ENCODE results near the gene CFAP73. TPM values are rescaled to one million over a fixed set of nuclear protein-coding genes. Genes with fewer than 3 reads are reported as not detected.

CFAP73 gene
- total and polyA plus RNA-seq, 10 of the 15 experiments (the other 5 are each of a cell fraction or from before 2014, with no cell fraction given) = 0.18 TPM; not detected in 9

DNA sequence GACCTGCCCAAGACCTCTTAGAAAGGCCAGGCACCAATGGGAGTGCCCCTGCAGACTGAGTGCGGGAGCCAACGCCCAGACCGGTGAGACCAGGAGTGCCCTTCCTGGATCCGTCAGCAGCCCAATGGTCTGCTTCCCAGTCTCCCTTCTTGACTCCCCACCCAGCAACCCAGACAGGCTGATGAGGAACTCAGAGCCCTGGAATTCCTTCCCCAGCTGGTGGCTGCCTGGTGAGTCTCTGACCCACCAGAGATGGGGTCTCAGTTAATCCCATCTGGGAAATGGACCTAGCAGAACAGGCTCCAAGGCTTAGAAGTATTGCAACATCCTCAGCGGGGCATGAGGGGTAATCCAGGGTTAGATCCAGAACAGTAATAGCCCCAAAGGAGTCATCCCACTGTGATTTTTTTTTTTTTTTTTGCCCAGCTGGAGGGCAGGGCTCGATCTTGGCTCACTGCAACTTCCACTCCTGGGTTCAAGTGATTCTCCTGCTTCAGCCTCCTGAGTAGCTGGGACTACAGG is 12.5 kb upstream of the CFAP73 start:
- Histone ChIP-seq H3K36me3 (ENCODE audit: control insufficient read depth in 2 of 2, insufficient read depth in 2 of 2, low read length in 1 of 2) (no peaks in the 10 kb centered on the region), H3K4me1 (ENCODE audit: control insufficient read depth, insufficient read depth, low read length) (no peaks in the 10 kb centered on the region; the same call in 1 of the 2 replicates), H3K4me3 (no peak overlapping the region), H4K20me1 (ENCODE audit: control insufficient read depth, insufficient read depth) (no peaks in the 10 kb centered on the region), H3K27ac (ENCODE audit: control insufficient read depth, insufficient read depth) (no peak overlapping the region), H3K27me3 (replicated peaks in 1 of 2; ENCODE audit: control insufficient read depth in 2 of 2, insufficient read depth in 2 of 2, low read length in 1 of 2) (no peaks in the 10 kb centered on the region; a peak in 2 of 4 replicates), H3K79me2 (ENCODE audit: control insufficient read depth, insufficient read depth, low read length) (no peaks in the 10 kb centered on the region), H3K9ac (ENCODE audit: control insufficient read depth, insufficient read depth, low read length) (no peak overlapping the region), H3K4me2 (ENCODE audit: control insufficient read depth, insufficient read depth) (no peak overlapping the region), H2AFZ (ENCODE audit: control insufficient read depth, low read depth, low read length) (no peak overlapping the region), H3K9me3 (replicated peaks; ENCODE audit: control insufficient read depth, insufficient read depth, low read length) (no peaks in the 10 kb centered on the region)
- no peak for ATAC-seq
- CTCF ChIA-PET = interaction anchor here (0.6 to 2.2 kb wide), 6 partner anchors 10 to 91 kb away, joined by 3 to 10 read pairs (median 4); no protein-coding TSS in a partner anchor
- POLR2A ChIA-PET = no interaction called here
- no peak for TF ChIP-seq ZNF622 (IDR thresholded peaks at IDR 0.05)
- no peak for TF ChIP-seq RFX5 (IDR thresholded peaks at IDR 0.05; ENCODE audit: low read depth, low read length)
- no peak for TF ChIP-seq MEF2B (IDR thresholded peaks at IDR 0.05; ENCODE audit: partially characterized antibody, poor library complexity, severe bottlenecking)
- no peak for TF ChIP-seq FOXK2 (IDR thresholded peaks at IDR 0.05)
- TF ChIP-seq PAX8 (IDR thresholded peaks at IDR 0.05) = no peak
- no peak for TF ChIP-seq POLR2A (IDR thresholded peaks at IDR 0.05; ENCODE audit: low read depth, low read length)
- TF ChIP-seq IRF5 (IDR thresholded peaks at IDR 0.05; ENCODE audit: borderline replicate concordance) = no peak
- no peak for TF ChIP-seq IRF4 (IDR thresholded peaks at IDR 0.05; ENCODE audit: low read depth, low read length)
- no peak for TF ChIP-seq TBL1XR1 (IDR thresholded peaks at IDR 0.05; ENCODE audit: low read depth, low read length)
- TF ChIP-seq ZZZ3 (IDR thresholded peaks at IDR 0.05; ENCODE audit: control insufficient read depth, insufficient read length, low read depth) = no peak
- TF ChIP-seq PBX3 (IDR thresholded peaks at IDR 0.05; ENCODE audit: insufficient replicate concordance, low read depth, low read length) = no peak
- TF ChIP-seq, protein P1, sequence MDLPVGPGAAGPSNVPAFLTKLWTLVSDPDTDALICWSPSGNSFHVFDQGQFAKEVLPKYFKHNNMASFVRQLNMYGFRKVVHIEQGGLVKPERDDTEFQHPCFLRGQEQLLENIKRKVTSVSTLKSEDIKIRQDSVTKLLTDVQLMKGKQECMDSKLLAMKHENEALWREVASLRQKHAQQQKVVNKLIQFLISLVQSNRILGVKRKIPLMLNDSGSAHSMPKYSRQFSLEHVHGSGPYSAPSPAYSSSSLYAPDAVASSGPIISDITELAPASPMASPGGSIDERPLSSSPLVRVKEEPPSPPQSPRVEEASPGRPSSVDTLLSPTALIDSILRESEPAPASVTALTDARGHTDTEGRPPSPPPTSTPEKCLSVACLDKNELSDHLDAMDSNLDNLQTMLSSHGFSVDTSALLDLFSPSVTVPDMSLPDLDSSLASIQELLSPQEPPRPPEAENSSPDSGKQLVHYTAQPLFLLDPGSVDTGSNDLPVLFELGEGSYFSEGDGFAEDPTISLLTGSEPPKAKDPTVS (IDR thresholded peaks at IDR 0.05; ENCODE audit: low read depth, low read length) = no peak
- intact Hi-C loops (cut with micrococcal nuclease; ENCODE audit: unreplicated experiment) (no loop called here), in situ Hi-C loops (cut with MboI) (no loop called here)
- no peak for DNase-seq (ENCODE audit: low read depth, low spot score)
- RAD21 ChIA-PET (ENCODE audit: unreplicated experiment) = interaction anchor here (0.8 to 1.1 kb wide), 2 partner anchors 17 to 63 kb away, joined by 3 read pairs; no protein-coding TSS in a partner anchor
- 64% methylated on average over 6 of the region's 6 CpGs for WGBS (ENCODE audit: insufficient coverage, insufficient replicate concordance, low lambda C conversion rate, missing lambda C conversion rate)
- BruUV-seq (replicated peaks) = no TSS peak
- FAIRE-seq = no peak
- SMC1A ChIA-PET (ENCODE audit: uncharacterized antibody, unreplicated experiment) = interaction anchor here (1.7 kb wide), 1 partner anchor 16 kb away, joined by 6 read pairs; no protein-coding TSS in a partner anchor
